Lower lobe of right lung (tissue), 2 donors: ENCODE data around the gene CHAF1A. TPM values are rescaled to one million over a fixed set of nuclear protein-coding genes. Genes with fewer than 3 reads are reported as not detected.

ENCODE experiments used
- ATAC-seq, 2 donors: fragments of 200-7000 bp; cut with Tn5 transposase; one replicate each; pipeline ENCODE4 v1.9.1; 2020 to 2022; ENCODE audit warnings: mild to moderate bottlenecking in 2 of 2, moderate library complexity in 2 of 2
- DNase-seq: peaks from one replicate; pipeline ENCODE4 v3.0.0-alpha.2; 2020
- H3K27ac ChIP-seq: fragments of 200-600 bp; one replicate; pipeline ENCODE4 v1.8.0; 2022
- H3K27me3 ChIP-seq: fragments of 200-600 bp; one replicate; pipeline ENCODE4 v1.8.0; 2022; ENCODE audit warnings: low read depth
- H3K36me3 ChIP-seq: fragments of 200-600 bp; one replicate; pipeline ENCODE4 v1.8.0; 2022; ENCODE audit warnings: mild to moderate bottlenecking
- H3K4me1 ChIP-seq: fragments of 200-600 bp; one replicate; pipeline ENCODE4 v1.8.0; 2022
- H3K4me3 ChIP-seq: fragments of 200-600 bp; one replicate; pipeline ENCODE4 v1.8.0; 2022; ENCODE audit warnings: mild to moderate bottlenecking
- H3K9me3 ChIP-seq: fragments of 200-600 bp; one replicate; pipeline ENCODE4 v1.8.0; 2022
- CTCF ChIP-seq: fragments of 200-600 bp; IDR thresholded peaks from one replicate; pipeline ENCODE4 v1.8.0; 2022; ENCODE audit warnings: antibody characterized with exemption, mild to moderate bottlenecking
- intact Hi-C: fragments of 100-400 bp; cut with DNase I; formaldehyde crosslinking; loops from one replicate; pipeline ENCODE4 v1.11.0; 2022
- total RNA-seq: library from RNA; stranded (reverse); fragmentation: NEBNext Ultra II Directional; extraction: Animal tissue kit (Norgen Biotek cat#: 25700); gene quantifications from one replicate; pipeline ENCODE4 v1.2.1, GENCODE V29; 2021
- donor health status: DM: no; HTN: yes; CAD: no; lungs with severe emphysema.

CHAF1A gene
- total RNA-seq, 1 donor from 2014 or later = 7.2 TPM

GRCh38 chr19:4357095-4357797 lies 45.2 kb upstream of the CHAF1A start:
- H3K4me3 ChIP-seq = no peak overlapping the region
- no peak for DNase-seq
- TF ChIP-seq CTCF = no peak
- H3K4me1 ChIP-seq = no peaks in the 10 kb centered on the region
- no peak for ATAC-seq
- H3K27ac ChIP-seq = no peak overlapping the region
- no peaks in the 10 kb centered on the region for H3K27me3 ChIP-seq
- peaks cover 65% of the 10 kb centered on the region for H3K36me3 ChIP-seq
- intact Hi-C loops = no loop called here
- H3K9me3 ChIP-seq = no peaks in the 10 kb centered on the region

GRCh38 chr19:4357921-4358326 lies 44.5 kb upstream of the CHAF1A start:
- no peaks in the 10 kb centered on the region for H3K27me3 ChIP-seq
- intact Hi-C loops = no loop called here
- TF ChIP-seq CTCF = no peak
- DNase-seq (no peak), ATAC-seq (no peak)
- H3K27ac ChIP-seq = no peak overlapping the region
- H3K4me1 ChIP-seq = no peaks in the 10 kb centered on the region
- H3K9me3 ChIP-seq = no peaks in the 10 kb centered on the region
- no peak overlapping the region for H3K4me3 ChIP-seq
- H3K36me3 ChIP-seq = peaks cover 72% of the 10 kb centered on the region

GRCh38 chr19:4358709-4359626 lies 43.5 kb upstream of the CHAF1A start:
- DNase-seq (no peak), ATAC-seq (no peak)
- intact Hi-C loops = no loop called here
- H3K27ac ChIP-seq = no peak overlapping the region
- peaks cover 78% of the 10 kb centered on the region for H3K36me3 ChIP-seq
- no peaks in the 10 kb centered on the region for H3K9me3 ChIP-seq
- H3K4me1 ChIP-seq = no peaks in the 10 kb centered on the region
- no peak for TF ChIP-seq CTCF
- H3K4me3 ChIP-seq = no peak overlapping the region
- no peaks in the 10 kb centered on the region for H3K27me3 ChIP-seq

- H3K27ac ChIP-seq = no peak overlapping the region
- no peak overlapping the region for H3K4me3 ChIP-seq
- no peak for TF ChIP-seq CTCF
- no peaks in the 10 kb centered on the region for H3K4me1 ChIP-seq
- peaks cover 78% of the 10 kb centered on the region for H3K36me3 ChIP-seq
- ATAC-seq = no peak
- intact Hi-C loops = no loop called here
- no peaks in the 10 kb centered on the region for H3K9me3 ChIP-seq
- H3K27me3 ChIP-seq = no peaks in the 10 kb centered on the region
- no peak for DNase-seq
Measured at GRCh38 chr19:4359627-4360000, 42.8 kb upstream of the CHAF1A start.

- H3K4me1 ChIP-seq = no peaks in the 10 kb centered on the region
- H3K9me3 ChIP-seq = no peaks in the 10 kb centered on the region
- ATAC-seq = no peak
- intact Hi-C loops = no loop called here
- H3K4me3 ChIP-seq = no peak overlapping the region
- TF ChIP-seq CTCF = no peak
- no peaks in the 10 kb centered on the region for H3K27me3 ChIP-seq
- H3K36me3 ChIP-seq = peaks cover 80% of the 10 kb centered on the region
- DNase-seq = no peak
- H3K27ac ChIP-seq = no peak overlapping the region
Measured at GRCh38 chr19:4360081-4360569, 42.3 kb upstream of the CHAF1A start.
